Measurements from ENCODE around the gene FLT3LG.
"Not testable (repeated sequence)": the region's sequence is repeated elsewhere in the genome, so short reads cannot be mapped to it uniquely, and the experiment has no call there.

Gene FLT3LG

DNA sequence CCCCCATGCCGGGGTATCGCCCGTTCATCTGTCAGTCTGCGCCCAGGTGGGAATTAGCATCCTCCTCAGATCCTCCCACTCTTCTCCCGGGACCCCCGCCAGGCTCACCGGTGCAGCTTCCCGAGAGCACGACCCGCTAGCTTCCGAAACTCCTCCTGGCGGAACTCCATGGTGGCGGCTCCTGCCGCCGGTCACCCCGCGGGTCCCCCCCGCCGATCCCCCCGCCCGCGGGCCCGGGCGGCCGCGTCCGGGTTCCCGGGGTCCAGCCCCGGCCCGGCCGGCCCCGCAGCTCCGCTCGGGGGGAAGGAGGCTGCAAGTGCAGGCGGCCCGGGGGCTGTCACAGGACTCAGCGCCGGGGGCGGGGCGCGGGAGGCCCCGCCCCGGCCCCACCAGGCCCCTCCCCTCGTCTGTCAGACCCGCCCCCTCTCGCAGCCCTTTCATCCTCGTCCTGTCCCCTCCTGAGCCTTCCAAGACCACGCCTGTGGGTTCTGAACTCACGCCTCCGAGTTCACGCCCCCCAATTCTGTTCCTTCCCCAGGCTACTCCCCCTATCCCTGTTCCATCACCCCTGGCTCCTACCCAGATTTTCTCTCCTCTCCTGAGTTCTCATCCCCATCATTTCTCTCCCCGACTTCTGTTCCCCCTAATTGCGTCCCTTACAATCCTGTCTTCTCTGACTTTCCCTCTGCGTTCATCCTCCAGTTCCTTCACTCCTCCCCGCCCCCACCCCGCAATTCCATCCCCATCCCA lies 32.6 kb upstream of the FLT3LG start, which contains the start of gene SLC17A7:
TSS of gene SLC17A7 (minus strand) at position 318 of the 750 bp plus-strand sequence. CDS start at position 170, 148 bp downstream.
- no peak for DNase-seq

GRCh38 chr19:49441960-49442350 lies 32.1 kb upstream of the FLT3LG start:
- no peak for DNase-seq

DNA sequence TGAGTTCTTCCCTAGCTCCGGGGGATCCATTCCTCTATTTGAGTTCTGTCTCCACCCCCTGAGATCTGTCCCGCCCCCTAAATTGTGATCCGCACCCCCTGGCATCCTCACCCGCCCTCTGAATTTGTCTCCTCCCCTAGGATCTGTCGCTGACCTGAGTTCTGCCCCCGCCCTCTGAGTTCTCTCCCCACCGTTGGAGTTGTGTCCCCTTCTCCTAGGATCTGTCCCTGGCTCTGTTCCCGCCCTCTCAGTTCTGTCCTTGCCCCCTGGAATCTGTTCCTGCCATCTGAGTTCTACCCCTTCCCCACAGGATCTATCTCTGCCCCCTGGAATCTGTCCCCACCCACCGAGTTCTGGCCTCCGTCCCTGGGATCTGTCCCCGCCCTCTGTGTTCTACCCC lies 31.7 kb upstream of the FLT3LG start:
- DNase-seq, result no peak

- DNase-seq, result peak; percentile 70 to 88
Measured at GRCh38 chr19:49442771-49443365, 31.1 kb upstream of the FLT3LG start.

DNA sequence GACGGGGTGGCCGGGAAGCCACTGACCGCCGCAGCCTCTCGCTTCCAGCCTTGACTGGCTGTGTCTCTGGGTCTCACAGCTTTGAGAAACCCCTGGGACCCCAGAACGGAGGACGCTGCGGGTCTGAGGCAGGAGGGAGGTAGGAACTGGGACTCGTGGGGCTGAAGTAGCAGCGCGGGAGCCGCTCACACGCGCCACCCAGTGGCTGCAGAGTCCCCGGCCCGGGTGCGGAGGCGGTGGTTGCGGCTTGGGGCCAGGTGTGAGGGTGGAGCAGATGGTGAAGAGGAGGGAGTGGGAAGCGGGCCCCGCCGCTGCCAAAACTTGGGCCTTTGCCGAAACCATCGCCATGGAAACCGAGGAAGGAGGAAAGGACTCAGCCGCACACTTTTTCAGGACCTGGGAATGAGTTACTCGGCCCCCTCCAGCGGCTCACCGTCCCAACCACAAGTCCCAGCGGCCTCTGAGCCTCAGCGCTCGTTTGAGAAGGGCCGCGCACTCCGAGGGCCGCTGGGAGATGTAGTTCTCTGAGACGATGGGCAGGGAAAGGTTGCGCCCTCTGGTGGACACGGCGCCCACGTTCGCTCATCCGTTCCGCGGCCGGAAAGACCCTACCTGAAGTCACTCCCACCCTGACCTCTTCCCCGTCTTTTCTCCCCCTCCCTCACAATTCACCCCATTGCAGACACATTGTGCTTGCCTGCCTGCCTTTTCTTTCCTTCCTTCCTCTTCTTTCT lies 30.5 kb upstream of the FLT3LG start:
- DNase-seq, result peak; percentile 96 to 99

GRCh38 chr19:49444100-49444700 lies 29.8 kb upstream of the FLT3LG start:
- DNase-seq, result not testable (repeated sequence)

DNA sequence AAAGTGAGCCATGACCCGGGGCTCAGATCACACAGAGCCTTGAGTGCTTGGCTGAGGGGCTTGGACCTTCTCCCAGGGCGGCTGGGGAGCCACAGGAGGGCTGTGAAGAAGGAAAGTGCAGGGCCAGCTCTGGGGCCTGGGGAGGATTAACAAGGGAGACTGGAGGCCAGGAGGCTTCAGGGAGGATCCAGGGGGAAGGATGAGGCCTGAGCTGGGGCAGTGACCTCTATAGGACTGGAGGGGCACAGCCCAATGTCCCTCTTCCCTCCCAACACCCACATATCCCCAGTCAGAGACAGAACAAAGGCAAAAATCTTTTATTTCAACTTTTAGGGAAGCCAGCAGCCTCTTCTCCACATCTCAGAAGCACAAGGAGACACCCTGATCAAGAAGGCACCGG lies 28.0 kb upstream of the FLT3LG start:
- DNase-seq, result no peak

GRCh38 chr19:49447485-49448431 lies 26.3 kb upstream of the FLT3LG start:
- no peak for DNase-seq

GRCh38 chr19:49448432-49448786 lies 25.6 kb upstream of the FLT3LG start:
- DNase-seq, result no peak

DNA sequence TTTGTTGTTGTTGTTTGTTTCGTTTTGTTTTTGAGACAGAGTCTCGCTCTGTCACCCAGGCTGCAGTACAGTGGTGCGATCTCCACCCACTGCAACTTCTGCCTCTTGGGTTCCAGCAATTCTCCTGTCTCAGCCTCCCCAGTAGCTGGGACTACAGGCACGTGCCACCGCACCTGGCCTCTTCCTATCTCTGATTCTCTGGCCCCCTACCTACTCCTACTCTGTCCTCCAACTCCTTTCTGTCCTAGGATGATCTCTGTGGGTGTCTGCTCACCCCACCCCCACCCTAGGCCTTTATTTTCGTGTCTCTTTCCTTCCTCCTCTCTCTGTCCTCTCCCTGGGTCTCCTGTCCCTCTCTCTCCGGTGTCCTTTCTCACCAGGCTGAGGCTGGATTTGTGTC lies 23.6 kb upstream of the FLT3LG start:
- no peak for DNase-seq

GRCh38 chr19:49451430-49452181 lies 22.4 kb upstream of the FLT3LG start, which contains the start of gene PIH1D1:
Gene PIH1D1, minus strand, starts transcription at chr19:49451814. Its CDS starts 240 bp downstream, at chr19:49451574.
- peak; percentile 97 to 99 for DNase-seq

GRCh38 chr19:49453013-49453756 lies 20.8 kb upstream of the FLT3LG start, which contains the start of gene ALDH16A1:
Gene ALDH16A1, plus strand, starts transcription at chr19:49453225. Its CDS starts 107 bp downstream, at chr19:49453332.
- DNase-seq, result peak; percentile 98 to 99

DNA sequence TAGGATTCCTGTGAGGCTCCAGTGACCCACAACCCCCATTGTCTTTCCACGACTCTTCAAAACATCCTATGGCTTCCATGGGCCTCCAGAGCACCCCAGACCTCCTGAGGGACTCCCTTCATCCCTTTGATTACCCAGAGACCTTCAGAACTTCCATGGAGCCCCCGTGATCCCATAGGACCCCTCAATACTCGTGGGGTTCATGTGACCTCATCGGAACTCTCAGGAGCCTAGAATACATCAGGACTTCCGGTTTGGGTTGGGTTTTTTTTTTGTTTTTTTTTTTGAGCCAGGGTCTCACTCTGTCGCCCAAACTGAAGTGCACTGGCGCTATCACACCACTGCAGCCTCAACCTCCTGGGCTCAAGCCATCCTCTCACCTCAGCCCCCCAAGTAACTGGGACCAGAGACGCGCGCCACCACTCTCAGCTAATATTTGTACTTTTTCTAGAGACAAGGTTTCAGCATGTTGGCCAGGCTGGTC lies 20.2 kb upstream of the FLT3LG start:
- no peak for DNase-seq

DNA sequence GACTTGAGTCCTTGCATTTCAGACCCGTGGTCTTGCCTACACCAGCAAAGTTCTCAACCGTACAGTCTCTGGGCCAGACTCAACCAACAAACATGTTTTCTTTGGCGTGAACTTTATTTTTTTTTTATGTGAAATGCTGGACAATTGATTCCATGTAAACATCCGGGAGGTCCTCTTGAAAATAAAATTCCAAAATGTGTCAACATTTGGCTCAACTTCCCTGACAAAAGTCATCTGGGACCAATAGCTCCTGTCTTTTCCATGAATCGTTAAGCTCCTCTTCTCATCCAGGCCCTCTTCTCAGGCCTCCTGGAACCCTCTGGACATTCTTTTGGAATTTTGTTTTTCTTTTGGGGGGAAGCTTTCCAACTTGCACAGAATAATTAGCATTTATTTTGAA lies 18.2 kb upstream of the FLT3LG start:
- DNase-seq, result no peak

DNA sequence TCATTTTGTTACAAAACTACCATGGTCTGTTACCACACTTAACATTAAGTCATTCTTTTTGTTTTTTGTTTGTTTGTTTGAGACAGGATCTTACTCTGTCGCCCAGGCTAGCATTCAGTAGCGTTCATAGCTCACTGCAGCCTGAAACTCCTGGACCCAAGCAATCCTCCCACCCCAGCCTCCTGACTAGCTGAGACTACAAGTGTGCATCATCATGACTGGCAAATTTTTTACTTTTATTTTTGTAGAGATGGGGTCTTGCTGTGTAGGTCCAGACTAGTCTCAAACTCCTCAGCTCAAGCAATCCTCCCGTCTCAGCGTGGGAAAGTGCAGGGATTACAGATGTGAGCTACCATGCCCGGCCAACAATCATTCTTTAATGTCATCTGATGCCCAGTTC lies 17.7 kb upstream of the FLT3LG start:
- DNase-seq, result no peak

DNA sequence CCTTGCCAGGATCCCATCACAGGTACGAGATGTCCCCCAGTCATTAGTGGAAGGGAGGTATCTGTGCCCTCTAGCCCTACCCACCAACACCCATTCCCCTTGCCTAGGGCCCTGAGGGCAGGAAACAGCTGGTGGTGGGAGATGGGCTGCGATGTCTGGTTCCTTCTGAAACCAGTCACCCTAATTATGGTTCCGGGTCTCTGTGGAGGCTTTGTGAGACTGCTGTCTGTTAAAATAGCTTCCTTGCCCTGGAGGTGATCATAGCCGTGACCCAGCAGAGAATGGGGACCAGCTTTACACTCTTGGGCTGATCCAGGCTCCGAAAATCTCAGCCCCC lies 15.5 kb upstream of the FLT3LG start:
- DNase-seq, result no peak

DNA sequence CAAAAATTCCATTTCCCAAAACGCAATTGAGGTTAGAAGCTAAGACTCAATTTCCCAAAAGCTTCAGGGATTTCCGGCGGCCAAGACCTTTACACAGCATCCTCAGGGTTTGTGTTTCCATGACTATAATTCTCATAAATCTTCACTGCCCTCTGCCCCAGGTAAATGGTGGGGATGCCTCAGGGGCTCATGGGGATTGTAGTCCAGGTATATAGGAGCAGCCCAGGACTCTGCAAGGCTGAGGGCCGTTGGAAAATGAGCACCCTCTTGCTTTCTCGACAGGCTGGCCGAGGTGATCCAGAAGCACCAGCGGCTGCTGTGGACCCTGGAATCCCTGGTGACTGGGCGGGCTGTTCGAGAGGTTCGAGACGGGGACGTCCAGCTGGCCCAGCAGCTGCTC lies 14.6 kb upstream of the FLT3LG start:
- no peak for DNase-seq

GRCh38 chr19:49461130-49461529 lies 12.9 kb upstream of the FLT3LG start:
- DNase-seq, result not testable (repeated sequence)

- no peak for DNase-seq
Measured at GRCh38 chr19:49461656-49462055, 12.4 kb upstream of the FLT3LG start.

- DNase-seq, result no peak
Measured at GRCh38 chr19:49462492-49462891, 11.5 kb upstream of the FLT3LG start.
